GM10266 (cell line): ENCODE measurements around the gene NUP188.
A peak's percentile ranks its signal among the peaks of the same experiment; 100 is the strongest.

Experiments
- DNase-seq: peaks from one replicate; pipeline ENCODE4 v3.0.0; 2012; ENCODE audit errors: extremely low spot score
- CTCF ChIP-seq: IDR thresholded peaks from 2 replicates; pipeline ENCODE4 v1.5.1; 2012; ENCODE audit warnings: mild to moderate bottlenecking, low read depth; ENCODE audit not compliant: control insufficient read depth, insufficient read depth; ENCODE audit errors: missing control alignments

NUP188 gene

GRCh38 chr9:129036241-129036922 lies 88.9 kb downstream of the NUP188 start, which contains the start of gene MIGA2:
TSS of gene MIGA2 (plus strand) at chr9:129036626. CDS start at chr9:129040595, 3,969 bp downstream.
- no peak for TF ChIP-seq CTCF
- DNase-seq = peak; percentile 99

- no peak for DNase-seq
- no peak for TF ChIP-seq CTCF
Observed at GRCh38 chr9:129036923-129037766, 89.6 kb downstream of the NUP188 start.

GRCh38 chr9:129037767-129038098 lies 90.2 kb downstream of the NUP188 start:
- DNase-seq = no peak
- TF ChIP-seq CTCF = no peak

- no peak for TF ChIP-seq CTCF
- DNase-seq = no peak
Observed at GRCh38 chr9:129038109-129038852, 90.8 kb downstream of the NUP188 start.

GRCh38 chr9:129040113-129040643 lies 92.7 kb downstream of the NUP188 start:
- no peak for TF ChIP-seq CTCF

GRCh38 chr9:129042016-129042415 lies 94.5 kb downstream of the NUP188 start:
- no peak for TF ChIP-seq CTCF
- DNase-seq = no peak

More at GRCh38 chr9:129040113-129040643, 92.7 kb downstream of the NUP188 start:
- DNase-seq = no peak
